HL-60 (cell line): ENCODE results near the gene PNPLA2.

Experiments used
- DNase-seq, 2 experiments: peaks; one replicate each; pipeline ENCODE4 v3.0.0-alpha.2; 2010 to 2020; ENCODE audit warnings: low read depth in 1 of 2, low spot score in 1 of 2
- H3K27ac ChIP-seq: fragments of 250-450 bp; sonication (Bioruptor Pico); replicated peaks from 2 replicates; pipeline ENCODE4 v1.5.1; 2020; ENCODE audit warnings: mild to moderate bottlenecking, moderate library complexity
- H3K27me3 ChIP-seq: fragments of 250-450 bp; sonication (Bioruptor Pico); 2 replicates; pipeline ENCODE4 v1.5.1; 2021; ENCODE audit warnings: mild to moderate bottlenecking, moderate library complexity; ENCODE audit not compliant: insufficient read depth, poor library complexity, severe bottlenecking
- H3K4me3 ChIP-seq: replicated peaks from 2 replicates; pipeline ENCODE4 v1.5.1; 2011; ENCODE audit warnings: mild to moderate bottlenecking, control low read depth, low read length; ENCODE audit not compliant: insufficient read depth
- CTCF ChIP-seq: IDR thresholded peaks from one replicate; pipeline ENCODE4 v1.5.1; 2011; ENCODE audit warnings: low read length, control low read depth, inconsistent platforms; ENCODE audit not compliant: insufficient read depth
- GABPA ChIP-seq: IDR thresholded peaks from 2 replicates; pipeline ENCODE4 v1.6.1; 2012; ENCODE audit warnings: low read depth
- POLR2AphosphoS5 ChIP-seq: IDR thresholded peaks from 2 replicates; pipeline ENCODE4 v1.6.1; 2012; ENCODE audit warnings: low read depth
- REST ChIP-seq: IDR thresholded peaks from 2 replicates; pipeline ENCODE4 v1.6.1; 2012; ENCODE audit warnings: low read depth; ENCODE audit not compliant: insufficient replicate concordance
- SPI1 ChIP-seq: IDR thresholded peaks from 2 replicates; pipeline ENCODE4 v1.6.1; 2012; ENCODE audit warnings: low read depth, mild to moderate bottlenecking, borderline replicate concordance

PNPLA2 gene

GRCh38 chr11:850775-851763 is 32.4 kb downstream of the PNPLA2 start:
- no peak for DNase-seq
- H3K4me3 ChIP-seq: no peak overlapping the region

GRCh38 chr11:852762-853161 is 34.0 kb downstream of the PNPLA2 start:
- DNase-seq: no peak
- H3K4me3 ChIP-seq: no peak overlapping the region
- no peak overlapping the region for H3K27ac ChIP-seq
- TF ChIP-seq SPI1 (no peak), REST (no peak), GABPA (no peak)
- peaks cover 11% of the 10 kb centered on the region for H3K27me3 ChIP-seq

More at GRCh38 chr11:850775-851763, 32.4 kb downstream of the PNPLA2 start:
- Histone ChIP-seq H3K27ac (no peak overlapping the region), H3K27me3 (peaks cover 11% of the 10 kb centered on the region)
- TF ChIP-seq SPI1 (no peak), REST (no peak), POLR2AphosphoS5 (no peak), CTCF (no peak), GABPA (no peak)

GRCh38 chr11:853682-854448 is 35.2 kb downstream of the PNPLA2 start:
- peaks cover 5% of the 10 kb centered on the region for H3K27me3 ChIP-seq
- no peak overlapping the region for H3K4me3 ChIP-seq
- no peak for DNase-seq
- H3K27ac ChIP-seq: no peak overlapping the region
- no peak for TF ChIP-seq CTCF
- TF ChIP-seq SPI1: no peak
- no peak for TF ChIP-seq POLR2AphosphoS5
- TF ChIP-seq REST: no peak
- TF ChIP-seq GABPA: no peak
